AG09309 (cell line): ENCODE measurements around the gene CHTF18.
"Not testable (repeated sequence)": the region's sequence is repeated elsewhere in the genome, so short reads cannot be mapped to it uniquely, and the experiment has no call there.

Source experiments
- DNase-seq: peaks from one replicate; pipeline ENCODE4 v3.0.0-alpha.2; 2010; ENCODE audit warnings: low read depth
- H3K4me3 ChIP-seq: 2 replicates; pipeline ENCODE4 v1.5.1; 2011; ENCODE audit warnings: mild to moderate bottlenecking, low read depth, low read length, moderate library complexity; ENCODE audit not compliant: control insufficient read depth
- CTCF ChIP-seq: IDR thresholded peaks from 2 replicates; pipeline ENCODE4 v1.5.1; 2011; ENCODE audit warnings: mild to moderate bottlenecking, low read depth, low read length, inconsistent platforms; ENCODE audit not compliant: insufficient read depth, control insufficient read depth; ENCODE audit errors: missing control alignments

The CHTF18 gene

GRCh38 chr16:751152-752006 lies 37.0 kb upstream of the CHTF18 start:
- no peak for TF ChIP-seq CTCF
- H3K4me3 ChIP-seq: no peak overlapping the region
- no peak for DNase-seq

GRCh38 chr16:752007-752312 lies 36.5 kb upstream of the CHTF18 start:
- no peak overlapping the region for H3K4me3 ChIP-seq
- no peak for TF ChIP-seq CTCF
- no peak for DNase-seq

- not testable (repeated sequence) for DNase-seq, H3K4me3 ChIP-seq
Measured at GRCh38 chr16:754121-754607, 34.3 kb upstream of the CHTF18 start.

- H3K4me3 ChIP-seq: no peak overlapping the region
- DNase-seq: no peak
- TF ChIP-seq CTCF: no peak
Measured at GRCh38 chr16:754656-755055, 33.8 kb upstream of the CHTF18 start.

GRCh38 chr16:756428-756827 lies 32.0 kb upstream of the CHTF18 start:
- DNase-seq: no peak
- no peak for TF ChIP-seq CTCF
- no peak overlapping the region for H3K4me3 ChIP-seq

GRCh38 chr16:759110-759910 lies 29.1 kb upstream of the CHTF18 start:
- DNase-seq: no peak
- H3K4me3 ChIP-seq: no peak overlapping the region
- TF ChIP-seq CTCF: no peak

- no peak overlapping the region for H3K4me3 ChIP-seq
- no peak for TF ChIP-seq CTCF
- no peak for DNase-seq
Measured at GRCh38 chr16:760065-760464, 28.4 kb upstream of the CHTF18 start.
